ENCODE measurements around the gene NR4A1.
A peak's percentile ranks its signal among the peaks of the same experiment; 100 is the strongest.

NR4A1 gene

DNA sequence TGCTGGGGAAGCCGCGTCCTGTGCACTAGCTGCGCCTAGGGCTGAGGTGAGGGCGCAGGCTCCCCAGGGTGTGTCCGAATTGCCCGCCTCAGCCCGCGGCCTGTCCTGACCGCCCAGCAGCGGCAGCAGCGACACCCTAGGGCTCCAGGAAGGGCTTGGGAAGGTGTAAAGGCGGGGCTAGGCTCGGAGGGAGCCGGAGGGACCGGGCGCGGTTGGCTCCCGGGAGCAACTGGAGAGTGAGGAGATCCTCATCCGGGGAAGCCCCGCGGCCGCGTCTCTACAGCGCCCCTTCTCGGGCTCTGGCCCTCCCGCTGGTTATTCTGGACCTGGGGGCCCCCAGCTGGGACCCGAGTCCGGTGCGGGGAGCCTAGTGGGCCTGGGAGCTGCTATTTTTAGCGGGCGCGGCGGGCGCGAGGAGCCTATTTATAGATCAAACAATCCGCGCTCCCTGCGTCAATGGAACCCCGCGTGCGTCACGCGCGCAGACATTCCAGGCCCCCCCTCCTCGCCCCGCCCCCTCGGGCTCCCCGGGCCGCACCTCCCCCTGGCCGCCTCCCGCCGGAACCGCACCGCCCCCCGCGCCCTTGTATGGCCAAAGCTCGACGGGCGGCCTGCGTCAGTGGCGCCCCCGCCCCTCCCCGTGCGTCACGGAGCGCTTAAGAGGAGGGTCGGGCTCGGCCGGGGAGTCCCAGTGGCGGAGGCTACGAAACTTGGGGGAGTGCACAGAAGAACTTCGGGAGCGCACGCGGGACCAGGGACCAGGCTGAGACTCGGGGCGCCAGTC lies at the start of gene NR4A1:
Gene NR4A1, plus strand, starts transcription at position 685 of the 784 bp plus-strand sequence. CDS start 2,887 bp downstream, outside the sequence.
- peak; percentile 100 for DNase-seq

DNA sequence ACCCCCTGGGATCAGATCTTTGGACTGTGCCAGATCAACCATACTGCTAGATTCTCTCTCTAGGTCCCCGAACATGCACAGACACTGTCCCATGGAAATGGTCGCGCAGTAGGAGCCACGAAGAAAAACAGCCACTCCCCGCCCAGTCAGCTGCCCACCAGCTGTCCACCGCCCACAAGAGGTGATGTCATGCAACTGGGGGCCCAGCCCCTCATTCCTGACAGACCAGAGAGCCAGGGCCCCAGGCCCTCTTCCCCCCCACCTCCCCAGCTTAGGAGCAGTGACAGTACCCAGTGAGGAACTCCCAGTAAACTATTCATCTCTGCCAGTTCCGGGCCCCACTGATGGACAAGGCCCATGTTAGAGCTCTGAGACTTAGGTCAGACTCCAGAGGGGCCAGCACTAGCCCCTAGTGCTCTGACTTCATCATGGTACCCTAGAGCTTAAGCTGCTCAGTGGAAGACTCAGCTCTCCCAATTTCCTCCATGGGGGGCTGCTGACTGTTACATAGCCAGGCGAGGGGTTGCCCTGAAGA lies 48.2 kb upstream of the NR4A1 start:
- no peak for DNase-seq

DNA sequence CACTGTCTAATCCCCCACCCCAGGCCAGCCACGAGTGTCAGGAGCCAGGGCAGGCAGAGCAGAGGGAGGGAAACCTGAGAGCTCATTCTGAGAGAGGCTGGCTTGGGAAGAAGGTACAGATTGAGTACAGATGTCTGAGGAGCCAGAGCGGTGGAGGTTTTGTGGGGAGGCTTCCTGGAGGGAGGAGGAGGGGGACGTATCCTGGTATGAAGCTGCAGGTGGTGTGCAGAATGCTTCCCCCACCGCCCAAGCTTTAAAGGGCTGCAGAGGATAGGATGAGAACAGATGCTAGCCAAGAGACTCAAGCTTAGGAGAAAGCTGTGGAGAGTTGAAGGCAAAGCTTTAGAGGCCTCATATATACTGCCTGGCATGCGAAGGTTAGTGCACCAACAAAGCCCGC lies 47.7 kb upstream of the NR4A1 start:
- no peak for DNase-seq

DNA sequence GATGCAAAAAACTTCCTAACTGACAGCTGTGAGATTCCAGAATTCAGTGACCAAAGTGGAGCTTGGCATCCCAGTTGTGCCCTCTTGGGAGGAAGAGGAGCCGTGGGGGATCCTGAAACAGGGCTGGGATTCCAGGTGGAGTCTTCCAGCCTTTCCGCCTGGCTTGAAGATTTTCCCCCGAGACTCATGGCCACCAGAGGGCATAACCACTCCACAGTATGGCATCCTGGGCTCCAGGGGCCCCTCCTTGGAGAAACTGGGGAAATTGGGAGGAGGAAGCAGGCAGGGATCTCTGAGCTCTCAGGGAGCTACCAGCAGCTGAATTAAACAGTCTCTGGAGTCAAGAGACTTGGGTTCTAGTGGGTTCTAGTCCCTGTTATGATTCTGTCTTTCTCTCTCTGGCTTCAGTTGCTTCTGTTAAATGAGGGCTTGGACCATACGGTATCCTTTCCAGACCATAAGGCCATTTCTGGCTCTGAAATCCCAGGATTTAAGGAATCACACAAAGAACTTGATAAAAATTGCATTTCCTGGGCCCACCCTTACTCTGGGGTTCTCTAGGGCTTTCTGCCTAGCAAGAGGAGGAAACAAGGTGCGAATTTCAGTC lies 47.1 kb upstream of the NR4A1 start:
- peak in 1 of 2 donors; percentile 29 for DNase-seq

DNA sequence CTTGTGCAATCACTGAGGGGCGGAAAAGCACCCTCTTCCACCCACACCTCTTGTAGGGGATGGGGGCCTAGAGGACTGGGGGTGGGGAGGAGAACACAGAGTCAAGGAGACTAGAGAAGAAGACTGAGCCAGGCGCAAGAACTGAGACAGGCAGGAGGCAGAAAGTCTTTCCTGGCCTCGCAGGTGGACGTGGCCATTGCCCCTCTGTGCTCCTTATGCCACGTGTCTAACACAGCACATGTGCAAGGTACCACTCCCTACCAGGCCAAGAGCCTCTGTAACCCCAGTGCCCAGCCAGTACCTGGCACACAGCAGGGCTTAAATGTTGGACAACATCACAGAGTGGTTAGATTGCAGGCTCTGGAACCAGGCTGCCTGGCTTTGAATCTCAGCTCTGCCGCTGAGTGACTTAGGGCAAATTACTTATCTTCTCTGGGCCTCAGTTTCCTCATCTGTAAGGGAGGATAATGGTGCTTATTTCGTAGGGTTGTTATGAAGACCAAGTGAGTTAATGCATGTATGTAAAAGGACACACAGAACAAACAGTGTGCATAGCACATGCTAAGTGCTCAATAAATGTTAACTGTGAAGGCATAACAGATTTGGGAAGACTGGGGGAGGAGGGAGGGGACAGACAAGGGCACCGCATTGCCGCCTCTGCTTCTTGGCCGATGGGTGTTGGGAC lies 45.9 kb upstream of the NR4A1 start:
- DNase-seq: no peak

DNA sequence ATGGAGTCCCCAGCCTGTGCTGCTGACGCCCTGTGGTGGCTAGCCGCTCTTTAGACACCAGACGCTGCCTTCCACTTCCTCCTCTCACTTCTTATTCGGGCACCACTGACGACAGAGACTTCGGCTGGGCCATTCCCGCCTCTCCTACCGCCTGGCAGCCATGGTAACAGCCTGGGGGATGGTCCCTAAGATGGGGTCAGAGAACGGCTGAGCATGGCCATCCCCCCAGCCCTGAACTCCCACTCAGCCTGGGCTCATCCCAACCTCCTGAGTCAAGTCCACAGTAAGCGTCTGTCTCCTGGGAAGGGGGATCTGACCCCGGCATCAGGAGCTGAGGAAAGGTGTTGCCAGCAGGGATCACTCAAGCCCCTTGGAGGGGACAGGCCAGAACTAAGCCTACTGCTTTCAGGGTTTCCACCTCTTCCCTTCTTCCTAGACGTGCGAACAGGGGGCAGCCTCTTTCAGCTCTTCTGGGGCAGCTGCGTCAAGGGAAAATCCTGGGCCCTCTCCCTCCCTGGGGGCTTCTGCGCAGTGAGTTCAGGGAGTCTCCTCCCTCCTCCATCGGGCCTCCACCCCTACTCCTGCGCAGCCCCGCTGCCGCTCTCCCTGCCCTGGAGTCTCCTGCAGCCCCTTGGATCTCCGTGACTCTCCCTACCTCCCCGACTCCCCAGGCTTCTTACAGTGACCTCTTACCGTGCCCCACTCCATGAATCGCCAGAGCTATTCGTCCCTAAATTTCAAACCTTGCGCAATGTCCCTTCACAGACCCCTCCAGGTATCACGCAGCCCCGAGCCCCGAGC lies 45.1 kb upstream of the NR4A1 start:
- no peak for DNase-seq

DNA sequence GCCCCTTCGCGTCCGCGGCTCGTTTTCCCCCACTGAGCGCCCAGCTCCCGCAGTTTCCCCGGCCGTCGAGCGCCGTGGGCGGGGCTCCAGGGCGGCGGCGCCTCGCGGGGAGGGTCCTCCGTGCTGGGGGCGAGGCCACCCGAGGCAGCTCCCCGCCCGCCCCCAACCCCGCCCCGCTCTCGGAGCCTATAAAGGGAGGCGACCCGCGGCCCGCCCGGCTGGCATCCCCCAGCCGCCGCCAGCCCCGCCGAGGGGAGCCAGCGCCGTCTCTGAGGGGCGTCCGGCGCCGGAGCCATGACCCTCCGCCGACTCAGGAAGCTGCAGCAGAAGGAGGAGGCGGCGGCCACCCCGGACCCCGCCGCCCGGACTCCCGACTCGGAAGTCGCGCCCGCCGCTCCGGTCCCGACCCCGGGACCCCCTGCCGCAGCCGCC lies 44.5 kb upstream of the NR4A1 start, which contains the start of gene TAMALIN:
Gene TAMALIN, plus strand, starts transcription at position 221 of the 432 bp plus-strand sequence. Its CDS starts 74 bp downstream, at position 295.
- peak; percentile 82 to 86 for DNase-seq

DNA sequence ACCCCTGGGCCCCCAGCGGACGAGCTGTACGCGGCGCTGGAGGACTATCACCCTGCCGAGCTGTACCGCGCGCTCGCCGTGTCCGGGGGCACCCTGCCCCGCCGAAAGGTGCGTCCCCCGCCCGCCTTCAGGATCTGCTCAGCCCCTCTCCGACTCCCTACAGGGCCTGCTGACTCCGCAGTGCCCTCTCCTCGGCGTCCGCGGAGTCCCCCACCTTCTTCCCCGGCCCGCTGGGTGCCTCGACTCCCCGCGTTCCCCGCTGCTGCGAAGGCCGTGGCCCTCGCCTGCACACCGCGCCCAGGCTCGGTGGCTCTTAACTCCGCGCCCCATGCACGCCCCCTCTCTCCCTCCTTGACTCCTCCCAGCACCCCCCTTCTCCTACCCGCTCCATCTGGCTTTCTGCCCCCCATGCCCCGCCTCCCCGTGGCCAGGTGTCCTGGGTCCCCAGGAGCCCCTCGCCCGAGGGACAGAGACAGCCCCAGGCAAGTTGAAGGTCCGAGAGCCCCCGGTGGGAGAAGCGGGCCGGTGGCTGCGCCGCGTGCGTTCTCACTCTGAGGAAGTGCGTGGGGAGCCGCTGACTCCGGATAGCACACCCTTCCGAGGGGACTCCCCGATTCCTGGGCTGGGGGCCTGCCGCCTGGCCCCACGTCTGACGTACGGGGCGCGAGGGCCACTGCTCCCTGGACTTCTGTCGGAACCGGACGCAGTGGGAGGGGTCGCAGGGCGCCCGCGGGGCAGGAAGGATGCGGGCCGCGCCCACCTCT lies 43.9 kb upstream of the NR4A1 start:
- peak; percentile 55 to 68 for DNase-seq

DNA sequence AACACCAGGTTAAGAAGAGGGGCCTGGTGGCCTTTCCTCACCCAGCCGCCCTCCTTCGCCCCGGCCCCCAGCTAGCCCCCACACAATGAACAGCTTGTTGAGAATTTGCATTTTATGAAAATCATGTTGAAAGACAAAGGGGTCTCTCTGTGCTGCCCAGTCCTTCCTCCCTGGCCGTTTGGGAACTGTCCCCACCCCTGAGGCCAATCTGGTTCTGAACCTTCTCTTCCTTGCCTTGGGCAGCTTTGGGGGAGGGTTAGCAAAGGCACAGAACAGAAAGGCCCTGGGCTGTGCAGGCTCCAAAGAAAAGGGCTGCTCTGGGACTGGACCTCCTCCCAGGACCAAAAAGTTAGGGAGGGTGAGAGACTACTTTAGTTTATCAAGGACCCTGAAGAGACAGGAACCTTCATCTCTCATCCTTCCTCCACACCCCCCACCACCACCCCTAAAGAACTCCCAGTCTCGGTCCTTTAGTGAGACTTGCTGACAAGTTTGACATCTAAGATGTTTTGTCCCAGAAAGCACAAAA lies 43.2 kb upstream of the NR4A1 start:
- DNase-seq: no peak

DNA sequence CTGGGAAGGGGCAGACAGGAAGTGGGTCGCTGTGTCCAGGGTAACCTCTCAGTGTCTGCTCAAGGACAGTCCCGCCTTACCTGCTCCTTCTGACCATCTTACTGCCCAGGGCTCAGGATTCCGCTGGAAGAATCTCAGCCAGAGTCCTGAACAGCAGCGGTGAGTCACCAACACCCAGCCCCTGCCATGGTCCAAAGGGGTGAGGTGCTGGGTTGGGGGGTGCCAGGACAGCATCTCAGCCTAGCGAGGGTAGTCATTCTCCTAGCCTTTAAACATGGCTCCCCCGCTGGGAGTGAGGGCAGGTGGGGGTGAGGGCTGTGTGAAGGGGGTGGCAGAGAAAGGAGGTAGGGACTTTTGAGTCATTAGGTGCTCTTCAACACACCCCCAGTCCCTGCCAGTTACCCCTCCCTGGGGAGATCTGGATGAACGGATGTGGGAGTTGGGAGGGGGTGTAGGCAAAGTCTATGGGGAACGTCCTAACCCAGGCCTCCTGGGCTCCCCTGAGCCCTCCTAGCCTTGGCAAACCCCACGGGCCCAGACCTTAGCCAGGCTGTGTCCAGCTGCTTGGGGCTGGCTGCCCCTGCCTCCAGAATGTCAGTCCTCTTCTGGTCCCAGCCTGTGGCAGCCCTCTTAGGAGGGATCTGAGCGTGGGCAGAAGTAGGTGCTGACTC lies 42.0 kb upstream of the NR4A1 start:
- no peak for DNase-seq

DNA sequence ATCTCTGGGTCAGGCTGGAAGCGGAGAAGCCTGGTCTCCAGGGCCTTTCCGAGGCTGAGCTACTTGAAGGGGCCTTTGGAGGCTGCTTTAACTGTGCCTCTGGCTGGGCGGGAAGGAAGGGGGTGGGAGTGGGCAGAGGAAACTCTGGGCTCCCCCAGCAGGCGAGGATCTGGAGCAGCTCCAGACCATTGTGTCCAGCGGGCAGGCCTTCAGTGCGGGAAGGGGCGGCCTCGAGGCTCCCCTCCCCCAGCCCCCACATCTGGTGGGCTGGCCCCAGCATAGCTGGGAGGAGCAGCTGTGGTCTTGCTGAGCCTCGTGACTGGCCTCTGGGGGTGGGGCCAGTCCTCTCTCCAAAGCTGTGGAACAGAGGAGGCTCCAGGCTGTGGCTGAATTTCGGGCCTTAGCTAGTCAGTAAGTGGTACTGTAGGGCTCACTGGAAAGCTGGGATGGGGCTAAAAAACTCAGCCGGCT lies 41.1 kb upstream of the NR4A1 start:
- DNase-seq: no peak

DNA sequence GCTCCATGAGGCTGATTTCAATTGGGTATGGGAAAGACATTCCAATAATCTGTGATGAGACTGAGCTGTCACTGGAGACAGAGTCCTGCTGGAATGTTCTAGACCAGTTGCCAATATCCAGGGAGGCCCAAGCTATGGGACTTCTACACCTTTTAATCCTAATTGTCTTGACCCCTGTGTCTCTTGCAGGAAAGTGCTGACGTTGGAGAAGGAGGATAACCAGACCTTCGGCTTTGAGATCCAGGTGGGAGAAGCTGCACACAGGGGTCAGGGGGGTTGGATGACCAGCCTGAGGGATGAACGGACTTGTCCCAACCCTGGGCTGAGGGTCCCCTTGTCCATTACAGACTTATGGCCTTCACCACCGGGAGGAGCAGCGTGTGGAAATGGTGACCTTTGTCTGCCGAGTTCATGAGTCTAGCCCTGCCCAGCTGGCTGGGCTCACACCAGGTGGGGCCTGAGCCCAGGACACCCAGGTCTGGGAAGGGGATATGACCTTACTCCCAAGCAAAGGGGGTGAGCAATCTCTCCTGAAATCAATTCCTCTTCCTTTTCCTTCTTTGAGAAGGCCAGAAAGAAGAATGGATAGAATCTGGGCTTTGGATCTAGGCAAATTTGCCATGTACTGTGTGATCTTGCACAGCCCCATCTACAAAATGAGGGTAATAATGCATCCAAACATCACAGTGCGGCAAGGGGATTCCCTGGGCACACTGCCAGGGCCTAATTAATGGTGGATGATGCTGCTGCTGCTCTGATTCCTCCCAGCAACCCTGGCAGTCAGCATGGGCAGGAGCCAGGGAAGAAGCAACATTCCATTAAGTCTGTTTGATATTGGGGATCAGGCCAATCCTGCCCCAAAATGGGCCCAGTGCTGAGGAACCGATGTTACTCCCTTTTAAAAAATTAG lies 40.3 kb upstream of the NR4A1 start:
- no peak for DNase-seq

DNA sequence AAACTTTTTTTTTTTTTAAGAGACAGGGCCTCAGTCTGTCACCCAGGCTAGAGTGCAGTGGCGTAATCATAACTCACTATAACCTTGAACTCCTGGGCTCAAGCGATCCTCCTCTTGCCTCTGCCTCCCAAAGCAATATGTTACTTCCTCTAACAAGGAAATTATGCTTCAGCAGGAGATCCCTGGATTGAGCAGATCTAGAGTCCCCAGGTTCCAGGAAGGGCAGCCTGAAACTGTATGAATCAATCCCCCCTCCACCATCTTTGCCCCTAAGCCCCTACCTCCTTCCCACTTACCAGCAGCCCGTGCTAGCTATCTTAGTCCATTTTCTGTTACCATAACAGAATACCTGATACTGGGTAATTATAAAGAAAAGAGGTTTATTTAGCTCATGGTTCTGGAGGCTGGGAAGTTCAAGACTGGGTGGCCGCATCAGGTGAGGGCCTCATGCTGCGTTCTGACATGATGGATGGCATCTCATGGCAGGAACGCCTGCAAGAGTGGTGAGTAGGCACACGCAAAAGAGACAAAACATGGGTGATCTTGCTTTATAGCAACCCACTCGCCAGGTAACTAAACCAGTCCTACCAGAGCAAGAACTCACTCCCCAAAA lies 39.5 kb upstream of the NR4A1 start:
- no peak for DNase-seq

DNA sequence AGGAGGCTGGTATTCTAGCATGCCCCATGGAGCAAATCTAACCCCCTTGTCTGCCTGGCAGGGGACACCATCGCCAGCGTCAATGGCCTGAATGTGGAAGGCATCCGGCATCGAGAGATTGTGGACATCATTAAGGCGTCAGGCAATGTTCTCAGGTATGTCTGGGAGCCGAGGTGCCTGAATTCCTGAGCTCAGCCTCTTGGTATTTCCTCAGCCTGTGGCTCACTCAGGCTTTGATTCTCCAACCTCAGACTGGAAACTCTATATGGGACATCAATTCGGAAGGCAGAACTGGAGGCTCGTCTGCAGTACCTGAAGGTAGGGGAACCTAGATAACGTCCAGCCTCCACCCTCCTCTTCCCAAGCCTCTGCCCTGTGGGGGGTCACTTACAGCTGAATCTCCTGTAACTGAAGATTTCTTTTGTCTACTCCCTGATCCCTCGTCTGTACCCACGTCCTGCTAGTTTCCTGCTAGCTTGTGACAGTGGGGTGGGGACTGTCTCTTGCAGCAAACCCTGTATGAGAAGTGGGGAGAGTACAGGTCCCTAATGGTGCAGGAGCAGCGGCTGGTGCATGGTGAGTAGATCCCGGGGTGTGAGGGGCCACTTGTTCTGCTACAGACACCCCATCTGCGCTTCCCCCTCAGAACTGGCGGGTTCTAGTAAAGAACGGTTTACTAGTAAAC lies 37.5 kb upstream of the NR4A1 start:
- no peak for DNase-seq

DNA sequence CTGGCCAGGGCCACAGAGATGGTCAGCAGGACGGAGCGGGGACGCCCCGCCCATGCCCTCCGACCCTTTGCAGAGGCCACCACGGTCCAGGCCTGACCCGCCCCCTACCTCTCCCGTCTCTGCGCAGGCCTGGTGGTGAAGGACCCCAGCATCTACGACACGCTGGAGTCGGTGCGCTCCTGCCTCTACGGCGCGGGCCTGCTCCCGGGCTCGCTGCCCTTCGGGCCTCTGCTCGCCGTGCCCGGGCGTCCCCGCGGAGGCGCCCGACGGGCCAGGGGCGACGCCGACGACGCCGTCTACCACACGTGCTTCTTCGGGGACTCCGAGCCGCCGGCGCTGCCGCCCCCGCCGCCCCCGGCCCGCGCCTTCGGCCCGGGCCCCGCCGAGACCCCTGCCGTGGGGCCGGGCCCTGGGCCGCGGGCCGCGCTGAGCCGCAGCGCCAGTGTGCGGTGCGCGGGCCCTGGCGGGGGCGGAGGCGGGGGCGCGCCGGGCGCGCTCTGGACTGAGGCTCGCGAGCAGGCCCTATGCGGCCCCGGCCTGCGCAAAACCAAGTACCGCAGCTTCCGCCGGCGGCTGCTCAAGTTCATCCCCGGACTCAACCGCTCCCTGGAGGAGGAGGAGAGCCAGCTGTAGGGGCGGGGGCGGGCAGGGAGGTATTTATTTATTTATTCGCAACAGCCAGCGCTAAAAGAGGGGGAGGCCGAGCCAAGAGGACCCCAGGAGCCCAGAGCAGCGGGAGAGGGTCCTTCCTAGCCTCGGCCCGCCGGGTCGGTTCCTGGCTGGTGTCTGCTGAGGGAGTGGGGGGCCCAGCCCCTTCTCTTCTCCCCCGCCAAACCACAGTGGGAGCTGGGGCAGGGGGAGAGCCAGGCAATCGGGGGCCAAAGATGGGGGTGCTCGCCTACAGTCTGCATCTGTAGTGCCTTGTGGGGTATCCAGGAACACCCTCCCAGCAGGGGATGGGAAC lies 36.4 kb upstream of the NR4A1 start:
- DNase-seq: no peak

DNA sequence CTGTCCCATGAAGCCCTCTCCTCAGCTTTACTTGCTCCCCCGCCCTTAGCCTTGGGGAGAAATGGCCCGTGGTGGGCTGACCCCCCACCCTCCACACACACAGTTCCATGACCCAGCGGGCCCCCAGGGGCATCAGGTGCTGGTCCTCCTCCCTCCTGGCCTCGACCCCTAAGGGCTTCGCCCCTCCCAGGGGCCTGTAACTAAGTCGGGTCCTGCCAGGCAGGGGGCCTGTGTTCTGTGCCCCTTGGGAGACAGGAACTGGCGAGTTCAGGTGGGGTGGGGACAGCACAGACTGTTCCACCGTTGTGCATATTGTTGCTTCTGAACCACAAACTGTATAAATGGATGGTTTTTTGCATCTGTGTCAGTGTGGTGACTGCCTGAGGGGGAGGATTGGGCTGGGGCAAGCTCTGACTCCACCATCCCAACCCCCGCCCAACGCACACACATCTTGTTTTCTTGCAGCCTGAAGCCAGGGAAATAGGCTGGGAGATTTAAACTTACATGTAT lies 35.7 kb upstream of the NR4A1 start:
- DNase-seq: no peak

DNA sequence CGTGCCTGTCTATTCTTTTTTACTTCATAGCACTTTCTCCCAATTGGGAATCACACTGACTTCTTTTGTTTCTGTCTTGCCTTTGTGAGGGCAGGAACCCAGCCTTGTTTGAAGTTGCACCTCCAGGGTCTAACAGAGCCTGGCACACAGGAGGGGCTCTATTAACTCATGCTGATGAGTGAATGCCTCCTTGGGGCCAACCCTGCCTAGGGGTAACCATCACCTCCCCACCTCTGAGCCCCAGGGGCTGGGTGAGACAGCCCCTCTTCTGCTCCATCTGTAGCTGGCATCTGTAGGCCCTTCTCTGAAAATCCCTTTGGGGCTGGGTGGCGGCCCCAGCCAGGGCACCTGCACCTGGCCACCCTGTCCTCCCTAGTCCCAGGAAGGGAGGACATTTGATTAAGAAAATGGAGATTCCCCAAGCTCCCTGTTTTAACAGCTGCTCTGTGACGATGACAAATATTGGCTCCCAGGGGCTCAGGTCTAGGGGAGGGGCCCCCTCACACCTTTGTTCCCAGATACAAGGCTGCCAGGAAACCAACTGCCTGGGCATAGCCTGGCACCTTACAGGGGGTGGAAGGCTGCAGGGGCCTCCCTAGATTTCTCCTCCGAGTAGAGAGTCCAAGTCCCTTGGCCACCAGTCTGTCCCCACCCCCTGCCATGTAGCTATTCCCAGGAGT lies 32.7 kb upstream of the NR4A1 start:
- DNase-seq: no peak
